Activated CD4-positive, alpha-beta memory T cell treated with anti-CD3 and anti-CD28 coated beads, Interleukin-2, amount 10 ng/mL, durations not matched to agents 7 days and 5 days (primary cell): ENCODE measurements around the gene FAM13B. TPM values are rescaled to one million over a fixed set of nuclear protein-coding genes. Genes with fewer than 3 reads are reported as not detected.
"Not testable (repeated sequence)": the region's sequence is repeated elsewhere in the genome, so short reads cannot be mapped to it uniquely, and the experiment has no call there.

Experiments used
- CTCF ChIA-PET: fragments of 350-600 bp; sonication (Branson Sonifier 250); formaldehyde crosslinking; loops from one replicate; lab custom pipeline; 2021; ENCODE audit warnings: antibody characterized with exemption, inconsistent platforms; lab: Charles Lee
- POLR2A ChIA-PET: fragments of 350-600 bp; sonication (Branson Sonifier 250); formaldehyde crosslinking; loops from one replicate; lab custom pipeline; 2021; ENCODE audit warnings: antibody characterized with exemption; lab: Charles Lee
- DNase-seq: peaks from one replicate; pipeline ENCODE4 v3.0.0-alpha.2; 2020
- H3K27ac Mint-ChIP-seq: one replicate; pipeline ENCODE4 v1.8.0; 2021; ENCODE audit warnings: mild to moderate bottlenecking, mixed read lengths
- H3K27me3 Mint-ChIP-seq: one replicate; pipeline ENCODE4 v1.8.0; 2021; ENCODE audit warnings: mixed read lengths
- H3K36me3 Mint-ChIP-seq: one replicate; pipeline ENCODE4 v1.8.0; 2021; ENCODE audit warnings: low read depth, mixed read lengths
- H3K4me1 Mint-ChIP-seq: one replicate; pipeline ENCODE4 v1.8.0; 2021; ENCODE audit warnings: mixed read lengths
- H3K4me3 Mint-ChIP-seq: one replicate; pipeline ENCODE4 v1.8.0; 2021; ENCODE audit warnings: mild to moderate bottlenecking, mixed read lengths
- H3K9me3 Mint-ChIP-seq: one replicate; pipeline ENCODE4 v1.8.0; 2021; ENCODE audit warnings: mixed read lengths
- total RNA-seq, 2 experiments: library from RNA; stranded (reverse); gene quantifications; one replicate each; pipeline ENCODE4 v1.2.3, GENCODE V29; 2021

FAM13B gene
- total RNA-seq, 2 experiments from 2014 or later = 24.9 to 25.3 TPM

DNA sequence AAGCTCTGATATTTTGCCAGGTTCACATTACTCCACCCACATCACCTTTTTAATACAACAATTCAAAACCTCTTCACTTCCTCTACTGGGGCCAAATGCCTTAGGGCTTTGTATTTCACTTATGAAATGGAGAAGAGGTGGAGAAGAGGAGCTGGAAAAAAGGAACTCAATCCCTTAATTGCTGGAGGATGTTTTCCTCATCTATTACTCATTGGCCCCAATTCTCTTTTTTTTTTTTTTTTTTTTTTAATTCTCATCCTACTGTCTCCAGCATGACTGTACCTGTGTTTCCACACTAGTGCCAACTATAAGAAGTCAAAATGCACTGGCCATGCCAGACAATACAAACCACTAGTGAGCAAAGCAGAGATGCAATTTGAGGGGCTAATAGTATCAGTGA lies 20.9 kb downstream of the FAM13B start:
- POLR2A ChIA-PET = no interaction called here
- H3K4me3 Mint-ChIP-seq = no peak overlapping the region

DNA sequence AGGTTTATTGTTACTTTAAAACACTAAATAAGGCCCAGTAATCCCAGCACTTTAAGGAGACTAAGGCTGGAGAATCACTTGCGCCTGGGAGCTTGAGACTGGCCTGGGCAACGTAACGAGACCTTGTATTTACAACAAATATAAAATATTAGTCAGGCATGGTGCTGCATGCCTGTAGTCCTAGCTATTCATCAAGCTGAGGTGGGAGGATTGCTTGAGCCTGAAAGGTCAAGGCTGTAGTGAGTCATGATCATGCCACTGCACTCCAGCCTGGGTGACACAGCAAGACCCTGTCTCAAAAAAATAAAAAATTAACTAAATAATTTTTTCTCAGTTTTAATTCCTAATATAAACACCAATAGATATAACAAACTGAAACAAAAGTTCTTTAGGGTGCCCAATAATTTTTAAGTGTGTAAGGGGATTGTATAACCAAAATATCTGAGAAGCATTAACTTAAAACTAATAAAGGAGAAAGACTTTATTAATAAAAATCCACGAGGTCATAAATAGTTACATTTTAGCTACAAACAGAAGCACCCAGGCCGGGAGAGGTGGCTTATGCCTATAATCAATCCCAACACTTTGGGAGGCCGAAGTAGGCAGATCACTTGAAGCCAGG lies 32.7 kb downstream of the FAM13B start:
- Mint-ChIP-seq H3K27ac (no peak overlapping the region), H3K36me3 (peaks cover 57% of the 10 kb centered on the region), H3K4me3 (no peak overlapping the region), H3K9me3 (peaks cover 13% of the 10 kb centered on the region), H3K4me1 (peaks cover 35% of the 10 kb centered on the region), H3K27me3 (no peaks in the 10 kb centered on the region)
- ChIA-PET CTCF (interaction anchor here (1.2 kb wide), 1 partner anchor 8 kb away, joined by 3 read pairs; no protein-coding TSS in a partner anchor), POLR2A (no interaction called here)
- no peak for DNase-seq

More for the DNA sequence above, 20.9 kb downstream of the FAM13B start:
- DNase-seq = no peak
- Mint-ChIP-seq H3K4me1 (no peaks in the 10 kb centered on the region), H3K9me3 (no peaks in the 10 kb centered on the region), H3K36me3 (peaks cover 63% of the 10 kb centered on the region), H3K27ac (no peak overlapping the region), H3K27me3 (no peaks in the 10 kb centered on the region)
- CTCF ChIA-PET = no interaction called here

DNA sequence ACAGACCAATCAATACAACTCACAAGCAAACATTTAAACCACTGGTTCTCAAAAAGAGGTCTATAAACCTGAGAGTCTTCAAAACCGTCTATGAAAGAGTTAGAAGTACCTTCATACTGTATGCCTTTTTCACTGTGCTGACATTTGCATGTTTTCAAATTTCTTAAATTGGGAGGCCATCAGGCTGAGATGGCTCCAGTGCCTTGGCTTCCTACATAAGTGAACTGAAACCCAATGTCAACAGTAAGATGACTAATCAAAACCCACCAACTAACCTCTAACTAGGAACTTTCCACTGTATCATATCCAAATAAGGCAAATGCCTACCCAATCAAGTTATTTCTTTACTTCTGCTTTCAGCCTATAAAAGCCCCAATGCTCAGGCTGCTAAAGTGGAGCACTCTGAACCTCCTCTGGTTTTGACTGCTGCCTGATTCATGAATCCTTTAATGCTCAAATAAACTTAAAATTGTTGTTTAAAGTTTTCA lies 35.1 kb downstream of the FAM13B start:
- no peak overlapping the region for H3K4me3 Mint-ChIP-seq
- H3K4me1 Mint-ChIP-seq = peaks cover 37% of the 10 kb centered on the region
- H3K27me3 Mint-ChIP-seq = no peaks in the 10 kb centered on the region
- ChIA-PET POLR2A (no interaction called here), CTCF (interaction anchor here (1.0 kb wide), 1 partner anchor 62 kb away, joined by 3 read pairs; no protein-coding TSS in a partner anchor)
- peak overlapping the region; percentile 55 for H3K27ac Mint-ChIP-seq
- peaks cover 53% of the 10 kb centered on the region for H3K36me3 Mint-ChIP-seq
- DNase-seq = no peak
- H3K9me3 Mint-ChIP-seq = peaks cover 13% of the 10 kb centered on the region

DNA sequence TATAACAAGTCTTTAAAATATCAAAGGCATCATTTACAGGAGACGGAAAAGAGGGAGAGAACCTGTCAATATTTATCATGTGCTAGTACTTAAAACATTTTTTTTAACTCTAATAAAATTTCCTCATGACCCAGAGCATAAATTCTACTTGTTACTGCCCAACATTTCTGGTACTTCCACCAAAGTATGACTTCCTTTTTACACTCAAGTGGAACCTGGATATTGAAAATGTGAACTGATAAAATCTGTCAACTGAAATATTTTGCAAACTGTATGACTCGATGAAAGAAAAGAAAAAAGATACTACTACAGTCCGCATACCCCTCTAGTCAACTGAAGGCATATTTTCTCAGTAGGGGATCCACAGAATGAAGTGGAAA lies 37.1 kb downstream of the FAM13B start:
- Mint-ChIP-seq H3K27me3 (no peaks in the 10 kb centered on the region), H3K9me3 (peaks cover 13% of the 10 kb centered on the region), H3K4me3 (no peak overlapping the region), H3K36me3 (peaks cover 51% of the 10 kb centered on the region), H3K27ac (no peak overlapping the region), H3K4me1 (peaks cover 35% of the 10 kb centered on the region)
- no peak for DNase-seq
- ChIA-PET CTCF (no interaction called here), POLR2A (no interaction called here)

DNA sequence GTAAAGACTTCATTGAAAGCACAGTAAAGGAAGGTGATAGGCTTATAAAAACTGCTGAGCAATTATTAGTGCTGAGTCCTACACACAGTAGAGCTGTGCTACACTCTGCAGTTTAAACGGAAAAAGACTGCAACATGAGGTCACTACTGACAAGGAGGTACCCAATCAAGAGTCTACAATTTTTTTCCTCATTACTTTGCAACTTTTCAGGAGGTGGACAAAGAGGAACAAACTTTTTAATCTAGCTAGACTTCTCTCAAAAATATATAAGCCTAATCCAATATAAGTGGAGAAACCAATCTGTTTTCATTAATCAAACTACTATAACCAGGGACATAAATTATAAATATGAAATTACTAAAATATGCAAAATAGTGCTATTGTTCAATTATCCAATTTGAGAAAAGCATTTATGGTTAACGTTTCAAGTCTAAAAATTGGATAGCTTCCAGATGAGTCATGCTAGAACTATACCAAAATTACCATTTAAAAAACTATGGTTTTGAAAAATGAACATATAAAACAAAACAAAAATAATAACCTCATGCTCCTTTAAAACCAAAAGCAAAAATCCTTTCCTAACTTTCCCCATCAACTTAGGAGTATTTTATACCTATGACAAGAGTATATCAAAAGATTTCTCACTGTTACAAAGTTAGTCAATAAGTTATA lies 37.7 kb downstream of the FAM13B start:
- ChIA-PET CTCF (no interaction called here), POLR2A (no interaction called here)
- H3K27me3 Mint-ChIP-seq = no peaks in the 10 kb centered on the region
- H3K4me1 Mint-ChIP-seq = peaks cover 35% of the 10 kb centered on the region
- peaks cover 13% of the 10 kb centered on the region for H3K9me3 Mint-ChIP-seq
- peaks cover 51% of the 10 kb centered on the region for H3K36me3 Mint-ChIP-seq
- DNase-seq = no peak
- H3K27ac Mint-ChIP-seq = no peak overlapping the region
- H3K4me3 Mint-ChIP-seq = no peak overlapping the region

DNA sequence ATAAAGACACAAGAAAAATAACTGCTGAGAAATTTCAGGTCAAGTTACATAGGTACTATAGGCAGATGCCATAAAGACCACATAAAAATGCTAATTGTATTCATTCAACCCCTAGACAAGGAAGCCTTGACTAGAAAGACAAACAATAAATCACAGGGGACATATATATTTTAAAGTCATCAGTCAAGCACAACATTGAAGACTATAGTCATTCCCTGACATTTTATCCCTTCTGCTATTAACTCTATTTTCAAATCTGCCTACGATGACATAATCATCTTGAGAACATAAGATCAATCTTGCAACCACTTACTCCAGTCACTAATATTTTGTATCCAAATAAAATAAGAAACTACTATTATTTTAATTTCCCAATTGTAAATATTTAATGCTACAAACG lies 38.3 kb downstream of the FAM13B start:
- ChIA-PET POLR2A (no interaction called here), CTCF (interaction anchor here (1.0 to 1.5 kb wide), 2 partner anchors 106 to 357 kb away, joined by 3 read pairs; partner anchors contain the start of gene PKD2L2)
- Mint-ChIP-seq H3K27ac (no peak overlapping the region), H3K4me3 (no peak overlapping the region), H3K4me1 (peaks cover 32% of the 10 kb centered on the region), H3K27me3 (no peaks in the 10 kb centered on the region), H3K36me3 (peaks cover 45% of the 10 kb centered on the region), H3K9me3 (peaks cover 13% of the 10 kb centered on the region)
- DNase-seq = no peak

DNA sequence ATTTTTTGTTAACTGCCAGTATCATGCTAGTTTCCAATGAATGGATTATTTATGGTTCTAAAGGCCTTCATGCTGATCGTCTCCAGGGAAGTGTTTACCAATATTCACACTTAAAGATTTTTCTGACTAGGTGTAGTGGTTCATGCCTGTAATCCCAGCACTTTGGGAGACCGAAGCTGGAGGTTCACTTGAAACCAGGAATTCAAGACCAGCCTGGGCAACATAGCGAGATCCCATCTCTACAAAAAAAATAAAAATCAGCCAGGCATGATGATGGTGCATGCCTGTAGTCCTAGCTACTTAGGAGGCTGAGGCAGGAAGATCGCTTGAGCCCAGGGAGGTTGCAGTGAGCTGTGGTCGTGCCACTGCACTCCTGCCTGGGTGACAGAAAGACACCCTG lies 43.5 kb downstream of the FAM13B start:
- no peaks in the 10 kb centered on the region for H3K9me3 Mint-ChIP-seq
- CTCF ChIA-PET = interaction anchor here (0.6 to 1.2 kb wide), 2 partner anchors 44 to 130 kb away, joined by 3 read pairs; partner anchors contain the start of gene FAM13B
- H3K4me1 Mint-ChIP-seq = no peaks in the 10 kb centered on the region
- POLR2A ChIA-PET = no interaction called here
- H3K27me3 Mint-ChIP-seq = no peaks in the 10 kb centered on the region
- DNase-seq = no peak
- no peak overlapping the region for H3K27ac Mint-ChIP-seq
- H3K4me3 Mint-ChIP-seq = no peak overlapping the region
- peaks cover 39% of the 10 kb centered on the region for H3K36me3 Mint-ChIP-seq

DNA sequence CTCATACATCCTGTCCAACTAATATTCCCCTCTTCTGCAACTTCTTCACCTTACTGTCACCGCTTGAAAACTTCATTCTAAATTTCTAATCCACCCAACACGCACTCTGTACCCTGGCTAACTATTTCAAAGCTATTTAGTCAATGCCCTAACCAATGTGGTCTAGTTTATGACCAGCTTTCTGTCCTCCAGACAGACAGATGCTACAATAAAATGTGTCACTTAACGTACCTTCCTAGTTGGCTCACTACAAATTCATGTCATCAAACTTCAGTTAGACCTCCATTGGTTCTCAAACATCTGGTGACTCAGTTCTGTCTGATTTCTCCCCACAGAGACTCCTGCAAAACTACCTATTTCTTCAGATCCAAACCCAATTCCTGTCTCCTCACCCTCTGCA lies 57.7 kb downstream of the FAM13B start:
- no peak for DNase-seq

DNA sequence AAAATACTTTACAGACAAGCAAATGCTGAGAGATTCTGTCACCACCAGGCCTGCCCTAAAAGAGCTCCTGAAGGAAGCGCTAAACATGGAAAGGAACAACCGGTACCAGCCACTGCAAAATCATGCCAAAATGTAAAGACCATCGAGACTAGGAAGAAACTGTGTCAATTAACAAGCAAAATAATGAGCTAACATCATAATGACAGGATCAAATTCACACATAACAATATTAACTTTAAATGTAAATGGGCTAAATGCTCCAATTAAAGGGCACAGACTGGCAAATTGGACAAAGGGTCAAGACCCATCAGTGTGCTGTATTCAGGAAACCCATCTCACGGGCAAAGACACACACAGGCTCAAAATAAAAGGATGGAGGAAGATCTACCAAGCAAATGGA lies 62.5 kb downstream of the FAM13B start:
- H3K4me1 Mint-ChIP-seq, H3K27me3 Mint-ChIP-seq, H3K4me3 Mint-ChIP-seq, H3K27ac Mint-ChIP-seq, POLR2A ChIA-PET, CTCF ChIA-PET, DNase-seq, H3K9me3 Mint-ChIP-seq: not testable (repeated sequence)
- peaks cover 44% of the 10 kb centered on the region for H3K36me3 Mint-ChIP-seq

More for the DNA sequence above, 57.7 kb downstream of the FAM13B start:
- POLR2A ChIA-PET = no interaction called here
- Mint-ChIP-seq H3K4me1 (no peaks in the 10 kb centered on the region), H3K36me3 (peaks cover 57% of the 10 kb centered on the region), H3K27me3 (no peaks in the 10 kb centered on the region), H3K9me3 (peaks cover 6% of the 10 kb centered on the region), H3K4me3 (no peak overlapping the region), H3K27ac (no peak overlapping the region)
- CTCF ChIA-PET = no interaction called here

DNA sequence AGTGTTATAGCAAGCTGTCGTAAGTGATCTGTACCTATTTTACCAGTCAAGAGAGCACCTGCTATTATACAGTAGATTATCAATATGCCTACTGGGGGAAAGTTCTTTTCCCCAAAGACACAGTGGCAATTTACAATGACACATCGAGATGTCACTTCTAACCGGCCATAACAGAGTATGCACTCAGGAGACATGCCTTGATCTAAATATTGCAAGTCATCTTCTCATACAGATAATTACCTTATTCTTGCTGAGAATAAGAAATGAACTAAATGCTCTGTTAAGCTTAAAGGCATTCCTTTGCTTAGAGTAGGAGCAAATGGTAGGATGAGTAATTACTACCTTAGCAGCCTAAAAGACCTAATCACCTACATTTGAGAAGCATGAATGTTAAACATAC lies 72.1 kb downstream of the FAM13B start:
- H3K9me3 Mint-ChIP-seq = no peaks in the 10 kb centered on the region
- peaks cover 52% of the 10 kb centered on the region for H3K36me3 Mint-ChIP-seq
- no peaks in the 10 kb centered on the region for H3K4me1 Mint-ChIP-seq
- DNase-seq = no peak
- no peaks in the 10 kb centered on the region for H3K27me3 Mint-ChIP-seq
- H3K27ac Mint-ChIP-seq = no peak overlapping the region
- no peak overlapping the region for H3K4me3 Mint-ChIP-seq
- ChIA-PET POLR2A (no interaction called here), CTCF (no interaction called here)

DNA sequence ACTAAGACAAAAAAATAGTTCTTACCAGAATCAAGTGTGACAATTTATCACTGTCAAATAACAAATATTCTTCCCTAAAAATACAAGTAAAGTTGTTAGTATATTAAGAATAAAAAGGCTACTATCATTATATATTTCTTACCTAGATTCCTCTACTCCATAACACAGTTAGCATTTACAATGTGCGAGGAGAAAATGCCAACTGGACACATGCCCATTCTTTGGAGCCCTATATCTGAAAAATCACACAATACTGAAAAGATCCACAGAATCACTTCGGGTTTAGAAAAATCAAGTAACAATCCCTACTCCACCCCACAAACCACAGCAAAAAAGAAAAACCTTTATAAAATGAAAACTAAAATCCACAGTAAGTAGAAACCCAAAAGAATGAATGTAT lies 72.7 kb downstream of the FAM13B start:
- Mint-ChIP-seq H3K4me1 (no peaks in the 10 kb centered on the region), H3K27ac (no peak overlapping the region), H3K36me3 (peaks cover 49% of the 10 kb centered on the region), H3K4me3 (no peak overlapping the region), H3K27me3 (no peaks in the 10 kb centered on the region), H3K9me3 (no peaks in the 10 kb centered on the region)
- ChIA-PET POLR2A (no interaction called here), CTCF (no interaction called here)
- no peak for DNase-seq

DNA sequence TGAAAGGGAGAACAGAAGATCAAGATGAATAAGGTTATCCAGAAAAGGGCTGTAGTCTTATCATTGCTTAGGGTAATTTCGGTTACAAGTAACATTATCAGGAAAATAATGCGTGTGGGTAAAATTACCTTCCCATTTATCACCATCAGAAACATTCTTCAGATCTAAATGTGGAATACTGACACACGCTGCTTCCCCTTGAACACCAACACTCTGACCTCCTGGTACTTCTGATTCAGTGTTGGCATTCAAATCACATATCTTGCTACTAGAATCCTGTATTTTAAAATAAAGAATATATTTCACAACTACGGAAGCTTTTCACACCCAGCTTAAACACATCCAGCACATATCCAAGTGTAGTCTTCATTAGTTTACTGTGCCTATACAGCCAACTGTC lies 73.4 kb downstream of the FAM13B start:
- no peak overlapping the region for H3K27ac Mint-ChIP-seq
- CTCF ChIA-PET = no interaction called here
- no peaks in the 10 kb centered on the region for H3K4me1 Mint-ChIP-seq
- DNase-seq = no peak
- H3K36me3 Mint-ChIP-seq = peaks cover 46% of the 10 kb centered on the region
- H3K27me3 Mint-ChIP-seq = no peaks in the 10 kb centered on the region
- H3K9me3 Mint-ChIP-seq = no peaks in the 10 kb centered on the region
- no peak overlapping the region for H3K4me3 Mint-ChIP-seq
- POLR2A ChIA-PET = no interaction called here

DNA sequence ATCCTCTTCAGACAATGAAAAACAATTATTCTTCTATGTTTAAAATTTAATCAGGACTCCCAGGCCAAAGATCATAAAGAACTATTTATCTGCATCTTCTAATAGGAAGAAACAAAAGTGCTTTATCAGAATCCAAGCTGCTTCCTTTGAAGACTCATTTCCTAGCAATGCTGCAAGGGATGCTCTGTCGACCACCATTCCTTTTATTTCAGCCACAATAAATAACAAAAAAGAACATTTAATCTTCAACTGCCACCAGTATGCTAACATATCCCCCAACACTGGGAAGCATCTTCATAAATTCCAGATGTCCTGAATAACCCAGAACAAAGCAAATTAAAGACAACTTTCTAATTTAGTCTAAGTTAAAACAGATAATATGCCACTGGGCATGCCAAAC lies 74.9 kb downstream of the FAM13B start:
- Mint-ChIP-seq H3K36me3 (peaks cover 52% of the 10 kb centered on the region), H3K27me3 (no peaks in the 10 kb centered on the region), H3K4me1 (no peaks in the 10 kb centered on the region), H3K27ac (no peak overlapping the region), H3K9me3 (no peaks in the 10 kb centered on the region), H3K4me3 (no peak overlapping the region)
- ChIA-PET CTCF (no interaction called here), POLR2A (no interaction called here)
- no peak for DNase-seq
